Effector CD4-positive, alpha-beta T cell (primary cell): ENCODE measurements around the gene C1QTNF8.

ENCODE experiments used
- DNase-seq: peaks from one replicate; pipeline ENCODE4 v3.0.0-alpha.2; 2020

Gene C1QTNF8

GRCh38 chr16:1127101-1127500, 31.1 kb upstream of the C1QTNF8 start:
- DNase-seq = no peak

DNA sequence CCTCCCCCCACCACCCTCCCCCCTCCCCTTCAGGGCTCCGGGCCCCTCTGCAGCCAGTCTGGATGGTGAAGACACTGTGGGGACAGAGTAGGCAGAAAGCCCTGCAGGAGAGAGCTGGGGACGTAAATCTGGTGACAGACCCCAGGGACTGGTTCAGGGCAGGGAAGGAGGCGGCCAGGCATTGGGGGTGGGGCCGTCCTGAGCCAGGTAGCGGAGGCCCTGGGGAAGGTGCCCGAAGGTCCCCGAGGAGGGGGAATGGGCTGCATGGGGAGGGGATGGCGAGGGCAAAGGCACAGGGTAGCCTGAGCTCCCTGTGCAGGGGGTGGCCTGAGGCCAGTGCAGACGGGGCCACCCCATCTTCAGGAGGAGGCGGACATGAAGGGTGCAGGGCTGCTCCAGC, 30.5 kb upstream of the C1QTNF8 start:
- no peak for DNase-seq

- DNase-seq = no peak
Measured at GRCh38 chr16:1126044-1126443, 30.0 kb upstream of the C1QTNF8 start.

- DNase-seq = no peak
Measured at GRCh38 chr16:1125471-1125870, 29.4 kb upstream of the C1QTNF8 start.

DNA sequence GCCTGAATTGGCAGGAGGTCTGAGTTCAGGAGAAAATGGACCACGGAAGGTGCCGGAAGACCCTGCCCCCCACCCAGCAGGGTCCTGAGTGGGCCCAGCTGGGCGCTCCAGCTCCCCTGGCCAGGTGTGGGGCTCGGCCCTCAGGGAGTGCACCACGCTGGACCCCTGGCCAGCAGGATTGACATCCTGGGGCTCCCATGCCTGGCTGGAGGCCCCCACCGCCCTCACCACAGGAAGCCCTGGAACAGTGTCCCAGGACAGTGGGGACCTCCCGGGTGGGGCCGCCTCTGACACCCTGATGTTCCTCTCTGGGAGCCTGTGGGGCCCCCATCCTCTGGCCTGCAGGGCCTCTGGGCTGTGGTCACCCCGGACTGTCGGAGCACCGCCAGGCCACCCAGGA, 28.8 kb upstream of the C1QTNF8 start:
- DNase-seq = no peak

GRCh38 chr16:1124291-1124690, 28.2 kb upstream of the C1QTNF8 start:
- no peak for DNase-seq

- DNase-seq = no peak
Measured at GRCh38 chr16:1123525-1124230, 27.6 kb upstream of the C1QTNF8 start.

GRCh38 chr16:1122398-1122765, 26.3 kb upstream of the C1QTNF8 start:
- no peak for DNase-seq

DNA sequence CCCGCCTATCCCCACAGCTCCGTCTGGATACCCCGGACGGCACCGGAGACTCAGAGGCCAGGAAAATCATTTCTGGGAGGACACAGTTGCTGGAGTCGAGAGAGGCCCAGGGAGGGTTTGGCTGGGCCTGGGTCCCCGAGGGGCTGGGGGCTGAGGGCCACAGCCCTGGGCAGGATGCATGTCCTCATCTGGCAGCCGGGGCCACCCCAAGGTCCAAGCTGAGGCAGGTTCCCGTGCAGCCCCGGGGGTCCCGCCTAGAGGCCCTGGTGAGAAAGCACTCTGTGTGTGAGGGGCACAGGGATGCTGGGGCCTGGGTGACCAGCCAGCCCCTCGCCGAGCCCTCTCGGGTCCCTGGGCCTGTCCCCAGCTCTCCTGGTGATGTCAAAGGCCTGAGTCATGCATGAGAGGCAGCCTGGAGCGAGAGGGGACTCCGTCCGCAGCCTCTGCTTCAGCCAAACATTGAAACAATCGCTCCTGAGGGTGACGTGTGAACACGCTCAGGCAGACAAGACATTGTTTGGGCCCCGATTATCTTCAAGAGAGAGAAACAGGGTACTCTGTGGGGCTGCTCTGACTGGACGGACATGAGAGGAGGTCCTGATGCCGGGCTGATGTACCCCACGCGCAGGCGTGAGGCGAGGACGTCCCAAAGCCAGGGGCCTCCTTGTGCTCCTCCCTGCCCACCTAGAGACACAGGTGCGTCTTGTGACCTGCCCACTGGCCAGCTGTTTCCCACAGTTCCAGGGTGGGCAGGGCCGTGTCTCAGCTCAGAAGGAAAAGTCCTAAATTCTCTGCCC, 25.8 kb upstream of the C1QTNF8 start:
- DNase-seq = no peak

DNA sequence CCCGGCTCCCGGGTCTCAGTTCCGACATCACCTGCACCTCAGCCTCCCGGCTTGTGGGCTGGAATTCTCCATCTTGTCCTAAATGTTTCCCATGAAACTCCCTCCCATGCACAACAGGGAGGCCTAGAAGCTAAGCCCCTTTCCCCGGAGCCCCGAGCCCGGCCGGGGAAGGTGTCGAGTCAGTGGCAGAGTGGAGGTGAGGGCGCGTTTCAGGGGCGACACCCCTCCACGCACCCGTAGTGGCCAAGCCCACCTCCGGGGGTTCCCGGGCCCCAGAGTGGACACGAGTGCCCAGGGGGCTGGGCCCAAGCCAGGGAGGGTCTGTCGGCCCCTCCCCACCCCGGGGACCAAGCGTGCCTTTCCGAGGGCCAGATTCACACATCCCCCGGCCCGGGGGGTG, 25.0 kb upstream of the C1QTNF8 start:
- DNase-seq = no peak

GRCh38 chr16:1120577-1120941, 24.5 kb upstream of the C1QTNF8 start:
- no peak for DNase-seq

- no peak for DNase-seq
Measured at GRCh38 chr16:1119766-1120576, 23.9 kb upstream of the C1QTNF8 start.

DNA sequence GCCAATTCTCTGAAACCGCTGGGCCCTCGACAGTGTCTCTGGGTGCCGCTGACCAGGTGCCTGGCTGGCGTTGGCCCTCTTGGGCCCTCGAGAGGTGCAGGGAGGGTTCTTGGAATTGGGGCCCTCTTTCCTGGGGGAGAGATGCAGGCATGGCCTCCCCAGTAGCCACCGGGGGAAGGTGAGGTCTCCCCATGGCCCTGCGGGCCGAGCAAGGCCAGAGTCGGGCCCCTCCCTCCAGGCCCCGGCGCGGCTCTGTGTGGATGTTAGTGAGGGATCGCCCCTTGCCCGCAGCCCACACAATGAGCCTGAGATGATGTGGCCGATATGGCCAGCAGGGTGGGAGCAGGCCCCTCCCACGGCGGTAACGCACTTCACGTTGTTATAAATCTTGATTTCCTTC, 23.1 kb upstream of the C1QTNF8 start:
- no peak for DNase-seq

DNA sequence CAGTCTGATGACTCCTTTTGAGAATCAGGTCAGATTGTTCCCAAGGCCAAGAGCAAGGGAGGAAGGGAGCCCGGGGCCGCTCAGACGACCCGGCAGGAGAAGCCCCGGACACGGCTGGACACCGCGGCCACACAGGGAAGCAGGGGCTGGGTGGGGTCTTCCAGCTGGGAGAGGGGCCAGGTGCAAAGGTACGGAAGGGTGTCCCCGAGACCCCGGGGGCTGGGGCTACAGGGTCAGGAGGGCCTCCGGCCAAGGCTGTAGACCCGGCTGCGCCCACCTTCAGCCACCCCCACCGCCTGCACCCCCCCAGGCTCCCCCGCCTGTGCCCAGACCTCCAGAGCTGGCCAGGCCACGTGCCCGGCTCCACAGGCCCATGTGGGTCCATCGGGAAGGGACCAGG, 21.9 kb upstream of the C1QTNF8 start:
- no peak for DNase-seq

GRCh38 chr16:1117176-1117900, 21.3 kb upstream of the C1QTNF8 start:
- DNase-seq = no peak

DNA sequence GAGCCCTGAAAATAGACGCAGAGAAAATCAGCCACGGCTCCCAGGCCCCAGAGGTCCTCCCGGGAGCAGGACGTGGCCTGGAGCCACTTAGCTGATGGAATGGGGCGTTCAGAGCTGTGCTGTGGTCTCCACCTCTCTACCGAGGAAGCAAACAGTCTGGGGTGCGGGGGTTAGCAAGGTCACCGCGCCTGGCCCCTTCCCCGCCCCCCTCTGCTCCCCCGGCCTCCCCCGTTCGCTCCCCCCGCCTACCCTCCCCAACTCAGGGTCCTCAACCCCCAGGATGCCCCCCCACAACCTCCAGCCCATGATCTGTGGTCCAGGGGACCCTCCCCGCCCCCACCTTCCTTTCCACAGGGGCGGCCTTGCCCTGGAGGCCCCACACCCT, 20.6 kb upstream of the C1QTNF8 start:
- no peak for DNase-seq

- no peak for DNase-seq
Measured at GRCh38 chr16:1113889-1114526, 18.0 kb upstream of the C1QTNF8 start.

DNA sequence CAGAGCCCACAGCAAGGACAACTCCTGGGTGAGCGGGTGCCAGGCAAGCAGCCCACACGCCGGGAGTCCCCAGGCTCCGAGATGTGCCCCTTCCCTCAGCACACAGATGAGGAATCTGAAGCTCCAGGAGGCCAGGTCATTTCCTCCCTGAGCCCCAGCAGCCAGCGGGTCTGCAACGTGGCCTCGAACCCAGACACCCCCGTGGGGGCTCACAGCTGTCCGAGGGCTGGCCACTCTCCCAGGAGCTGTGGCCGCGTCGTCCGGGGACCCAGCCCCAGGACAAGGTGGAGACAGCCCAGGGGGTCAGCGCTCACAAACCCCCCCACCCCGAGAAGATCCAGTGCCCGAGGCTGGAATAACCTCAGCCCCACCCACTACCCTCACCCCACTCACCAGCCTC, 17.4 kb upstream of the C1QTNF8 start:
- no peak for DNase-seq

GRCh38 chr16:1112506-1113184, 16.6 kb upstream of the C1QTNF8 start:
- DNase-seq = no peak

DNA sequence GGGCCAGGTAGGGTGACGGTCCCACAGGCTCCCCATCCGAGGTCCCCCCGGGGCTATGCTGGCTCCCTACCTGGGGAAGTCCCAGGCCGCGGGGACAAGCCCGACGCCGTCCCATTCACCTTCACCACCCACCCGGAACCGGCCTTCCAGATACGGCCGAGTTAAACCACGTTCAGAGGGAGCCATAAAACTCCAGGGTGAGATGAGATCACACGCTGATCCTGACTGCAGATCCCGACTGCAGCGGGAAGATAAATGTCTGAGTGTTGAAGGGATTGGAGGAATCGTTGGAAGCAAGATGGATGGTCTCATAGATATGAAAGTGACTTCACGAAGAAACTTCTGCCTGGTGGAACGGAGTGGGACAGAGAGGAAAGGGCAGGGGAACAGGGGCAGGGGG, 13.6 kb upstream of the C1QTNF8 start:
- DNase-seq = no peak

DNA sequence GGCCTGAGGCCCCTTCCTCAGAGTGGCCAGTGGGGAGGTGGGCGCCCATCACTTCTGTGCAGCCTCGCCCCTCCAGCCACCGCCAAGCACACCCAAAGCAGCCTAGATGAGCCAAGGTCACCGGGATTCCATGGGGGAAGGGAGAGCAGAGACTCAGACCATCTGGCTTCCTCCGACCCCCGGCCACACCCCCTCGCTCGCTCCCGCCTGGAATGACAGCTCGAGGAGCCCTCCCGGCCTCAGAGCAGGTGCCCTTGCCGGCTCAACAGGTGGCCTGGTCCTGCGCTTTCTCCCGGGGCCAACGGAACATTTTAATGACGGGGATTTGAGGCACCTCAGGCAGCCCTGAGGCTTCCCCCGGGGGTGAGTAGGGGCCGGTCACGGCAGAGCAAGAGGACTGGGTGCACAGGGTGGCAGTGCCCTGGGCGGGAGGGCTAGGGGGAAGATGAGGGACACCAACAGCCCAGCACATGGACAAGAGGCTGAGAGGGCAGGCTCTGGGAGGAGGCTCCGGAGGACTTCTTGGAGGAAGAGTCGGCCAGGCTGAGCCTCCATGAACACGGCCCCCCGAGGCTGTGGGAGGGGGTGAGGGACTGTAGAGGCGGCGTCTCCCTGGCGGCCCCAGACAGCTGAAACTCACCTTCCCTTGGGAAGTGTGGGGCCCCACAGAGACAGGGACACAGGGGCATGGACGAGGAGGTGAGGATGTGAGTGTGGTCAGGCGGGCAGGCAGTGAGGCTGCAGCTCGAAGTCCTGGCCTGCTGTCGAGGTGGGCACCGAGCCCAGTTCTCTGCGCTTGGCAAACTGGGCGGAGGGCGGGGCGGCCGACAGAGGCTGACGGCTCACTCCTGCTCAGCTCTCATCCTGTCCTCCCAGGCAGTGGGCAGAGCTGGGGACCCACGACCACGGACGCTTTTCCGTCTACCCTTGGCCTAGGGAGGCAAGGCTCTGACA, 12.5 kb upstream of the C1QTNF8 start:
- no peak for DNase-seq
